Measurements from ENCODE around the gene SPDEF. TPM values are rescaled to one million over a fixed set of nuclear protein-coding genes. Genes with fewer than 3 reads are reported as not detected.

SPDEF gene
- total and polyA plus RNA-seq, 8 donors: 0.24 to 1.2 (median 0.49) TPM

DNA sequence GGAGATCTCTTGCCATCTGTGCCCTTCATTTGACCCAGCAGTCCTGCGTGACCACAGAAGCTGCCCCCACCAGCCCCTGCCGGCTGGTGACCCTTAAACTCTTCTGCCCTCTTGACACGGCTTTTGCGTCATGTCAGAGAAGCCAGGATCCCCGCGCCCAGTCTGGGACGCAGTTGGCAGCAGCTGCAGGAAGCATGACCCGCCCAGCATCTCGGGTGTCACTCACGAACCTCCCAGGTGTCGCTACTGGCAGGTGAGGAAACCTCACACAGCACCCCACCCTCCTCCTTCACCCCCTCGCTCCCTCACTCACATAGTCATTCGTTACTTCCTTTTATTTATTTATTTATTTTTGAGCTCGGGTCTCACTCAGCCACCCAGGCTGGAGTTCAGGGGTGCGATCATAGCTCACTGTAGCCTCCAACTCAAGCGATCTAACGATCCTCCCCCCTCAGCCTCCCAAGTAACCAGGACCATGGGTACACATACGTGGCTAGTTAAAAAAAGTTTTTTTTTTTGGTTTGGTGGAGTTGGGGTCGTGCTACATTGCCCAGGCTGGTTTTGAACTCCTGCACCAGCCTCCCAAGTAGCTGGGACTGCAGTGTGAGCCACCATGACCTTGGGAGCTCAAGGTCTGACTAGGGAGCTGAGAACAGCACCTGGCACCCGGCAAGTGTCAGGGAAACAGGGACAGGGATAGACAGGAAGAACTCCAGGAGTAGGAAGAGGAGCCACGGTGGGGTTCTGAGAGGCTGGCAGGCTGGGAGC, 14.1 kb upstream of the SPDEF start:
- TF ChIP-seq, protein P1, sequence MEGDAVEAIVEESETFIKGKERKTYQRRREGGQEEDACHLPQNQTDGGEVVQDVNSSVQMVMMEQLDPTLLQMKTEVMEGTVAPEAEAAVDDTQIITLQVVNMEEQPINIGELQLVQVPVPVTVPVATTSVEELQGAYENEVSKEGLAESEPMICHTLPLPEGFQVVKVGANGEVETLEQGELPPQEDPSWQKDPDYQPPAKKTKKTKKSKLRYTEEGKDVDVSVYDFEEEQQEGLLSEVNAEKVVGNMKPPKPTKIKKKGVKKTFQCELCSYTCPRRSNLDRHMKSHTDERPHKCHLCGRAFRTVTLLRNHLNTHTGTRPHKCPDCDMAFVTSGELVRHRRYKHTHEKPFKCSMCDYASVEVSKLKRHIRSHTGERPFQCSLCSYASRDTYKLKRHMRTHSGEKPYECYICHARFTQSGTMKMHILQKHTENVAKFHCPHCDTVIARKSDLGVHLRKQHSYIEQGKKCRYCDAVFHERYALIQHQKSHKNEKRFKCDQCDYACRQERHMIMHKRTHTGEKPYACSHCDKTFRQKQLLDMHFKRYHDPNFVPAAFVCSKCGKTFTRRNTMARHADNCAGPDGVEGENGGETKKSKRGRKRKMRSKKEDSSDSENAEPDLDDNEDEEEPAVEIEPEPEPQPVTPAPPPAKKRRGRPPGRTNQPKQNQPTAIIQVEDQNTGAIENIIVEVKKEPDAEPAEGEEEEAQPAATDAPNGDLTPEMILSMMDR (IDR thresholded peaks at IDR 0.05): no peak
- ATAC-seq: no peak
- Histone ChIP-seq H3K27me3 (no peaks in the 10 kb centered on the region), H3K9me3 (no peaks in the 10 kb centered on the region), H3K27ac (no peak overlapping the region), H3K4me1 (no peaks in the 10 kb centered on the region), H3K4me3 (no peak overlapping the region), H3K36me3 (no peaks in the 10 kb centered on the region)
- intact Hi-C loops (cut with DNase I): no loop called here
- WGBS, 2 donors: 73 to 75% methylated on average over 21 of the region's 21 CpGs
- DNase-seq: peak in 1 of 6 donors; percentile 24
- FAIRE-seq: no peak

DNA sequence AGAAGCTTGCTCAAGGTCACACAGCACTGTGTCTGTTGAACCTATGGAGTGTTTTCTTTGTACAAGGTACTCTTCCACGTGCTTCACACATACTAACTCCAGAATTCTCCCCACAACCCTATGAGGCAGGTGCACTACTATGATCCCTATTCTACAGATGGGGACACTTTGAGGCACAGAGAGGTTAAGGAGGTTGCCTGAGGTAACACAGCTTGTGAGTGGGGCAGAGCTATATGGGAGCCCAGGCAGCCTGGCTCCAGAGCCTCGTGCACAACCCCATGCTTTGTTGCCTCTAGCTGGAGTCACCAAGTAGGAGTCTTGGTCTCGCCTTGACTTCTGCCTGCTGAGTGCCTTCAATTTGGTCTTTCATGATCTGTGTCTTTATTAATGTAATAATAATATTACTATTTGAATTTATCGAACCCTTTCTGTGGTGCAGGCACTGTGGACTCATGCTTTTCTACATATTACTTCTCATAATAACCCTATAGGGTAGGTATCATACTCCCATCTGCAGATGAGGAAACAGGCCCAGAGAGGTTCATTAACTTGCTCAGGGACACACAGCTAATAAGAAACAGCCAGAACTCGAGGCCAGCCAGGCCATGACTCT, 13.3 kb upstream of the SPDEF start:
- FAIRE-seq (no peak), DNase-seq (no peak), ATAC-seq (no peak)
- Histone ChIP-seq H3K4me3 (no peak overlapping the region), H3K27ac (no peak overlapping the region), H3K4me1 (no peaks in the 10 kb centered on the region), H3K9me3 (no peaks in the 10 kb centered on the region), H3K36me3 (no peaks in the 10 kb centered on the region), H3K27me3 (no peaks in the 10 kb centered on the region)
- TF ChIP-seq, protein P1 (IDR thresholded peaks at IDR 0.05): no peak
- 56 to 66% methylated on average over 5 of the region's 5 CpGs for WGBS, 2 donors
- intact Hi-C loops (cut with DNase I): no loop called here

DNA sequence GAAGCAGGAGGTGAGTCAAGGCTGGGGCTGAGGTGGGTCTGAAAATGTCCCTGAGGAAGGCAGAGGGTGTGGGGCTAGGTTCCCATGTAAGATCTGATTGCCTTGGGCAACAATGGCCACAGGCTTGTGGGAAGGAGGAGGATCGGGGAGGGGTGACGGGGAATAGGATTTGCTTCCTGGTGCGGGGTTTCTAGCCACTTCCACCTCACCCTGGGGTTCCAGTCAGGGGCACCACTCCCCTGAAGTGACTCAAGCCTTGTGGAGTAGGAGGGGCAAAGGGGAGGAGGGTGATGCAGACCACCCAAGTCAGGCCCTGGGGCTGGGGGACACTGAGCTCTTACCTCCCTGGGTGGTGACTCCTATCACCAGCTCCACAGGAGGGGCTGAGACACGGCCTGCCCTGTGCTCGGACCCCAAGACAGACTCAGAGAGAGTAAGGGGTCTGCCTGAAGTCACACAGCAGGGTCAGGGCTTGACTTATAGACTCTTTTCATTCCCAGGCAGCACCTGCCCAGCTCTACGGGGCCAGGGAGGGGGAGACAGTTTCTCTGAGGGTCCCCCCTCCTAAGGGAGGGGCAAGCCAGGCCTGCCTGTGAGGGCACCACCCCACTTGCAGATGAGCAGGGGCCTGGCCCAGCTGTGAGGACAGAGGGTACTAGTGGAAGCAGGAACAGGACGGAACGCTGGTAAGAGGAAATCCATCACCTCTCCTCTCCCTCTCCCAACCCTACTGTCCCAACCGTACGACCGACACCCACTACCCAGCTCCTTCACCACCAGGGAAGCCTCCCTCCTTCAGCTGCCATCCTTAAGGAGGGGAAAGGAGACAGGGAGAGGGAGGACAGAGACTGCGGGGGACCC, 12.4 kb upstream of the SPDEF start:
- Histone ChIP-seq H3K4me1 (no peaks in the 10 kb centered on the region), H3K27me3 (no peaks in the 10 kb centered on the region), H3K9me3 (no peaks in the 10 kb centered on the region), H3K4me3 (no peak overlapping the region), H3K27ac (no peak overlapping the region), H3K36me3 (no peaks in the 10 kb centered on the region)
- TF ChIP-seq, protein P1 (IDR thresholded peaks at IDR 0.05): no peak
- ATAC-seq (no peak), FAIRE-seq (no peak), DNase-seq (peak in 1 of 6 donors; percentile 39)
- intact Hi-C loops (cut with DNase I): no loop called here
- 65 to 73% methylated on average over 12 of the region's 12 CpGs for WGBS, 2 donors

DNA sequence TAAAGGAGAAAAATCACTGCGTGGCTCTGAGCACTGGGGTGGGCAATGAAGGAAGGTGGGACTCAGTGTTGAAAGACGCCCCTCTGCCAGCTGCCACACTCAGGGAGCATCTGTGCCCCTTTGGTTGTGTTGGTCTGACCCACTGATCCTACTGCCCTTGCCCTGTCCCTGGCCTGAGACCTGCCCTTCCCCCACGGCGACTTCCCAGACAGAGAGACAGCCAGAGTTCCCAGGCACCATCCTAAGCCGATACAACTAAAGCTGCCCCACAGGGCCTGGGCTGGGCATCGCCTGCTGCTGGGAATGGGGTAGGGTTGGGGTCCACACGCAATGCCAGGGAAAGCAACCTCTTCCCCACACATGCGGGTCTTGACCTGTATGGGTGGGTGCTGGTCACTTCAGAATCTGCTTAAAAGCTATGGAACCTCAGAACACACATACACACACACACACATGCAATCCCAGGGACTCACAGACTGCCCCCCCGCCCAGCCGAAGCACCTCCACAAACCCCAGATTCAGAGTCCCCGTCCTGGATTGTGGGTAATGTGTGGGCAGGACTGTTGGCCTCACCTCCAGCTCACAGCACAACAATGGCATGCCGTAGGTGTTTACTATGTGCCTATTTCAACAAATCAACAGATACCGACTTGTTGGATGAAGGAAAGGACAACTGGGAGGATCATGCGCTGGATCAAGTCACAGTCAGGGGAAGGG, 10.9 kb upstream of the SPDEF start:
- intact Hi-C loops (cut with DNase I): no loop called here
- TF ChIP-seq, protein P1 (IDR thresholded peaks at IDR 0.05): no peak
- Histone ChIP-seq H3K4me3 (no peak overlapping the region), H3K27me3 (no peaks in the 10 kb centered on the region), H3K36me3 (no peaks in the 10 kb centered on the region), H3K27ac (no peak overlapping the region), H3K4me1 (no peaks in the 10 kb centered on the region), H3K9me3 (no peaks in the 10 kb centered on the region)
- ATAC-seq: no peak
- DNase-seq: peak in 1 of 6 donors; percentile 34
- FAIRE-seq: no peak
- 69 to 78% methylated on average over 14 of the region's 14 CpGs for WGBS, 2 donors
